ENCODE measurements around the gene FXYD6. TPM values are rescaled to one million over a fixed set of nuclear protein-coding genes. Genes with fewer than 3 reads are reported as not detected.

FXYD6 gene
- total RNA-seq, 2 donors from 2014 or later = 6.4 to 29.8 TPM

DNA sequence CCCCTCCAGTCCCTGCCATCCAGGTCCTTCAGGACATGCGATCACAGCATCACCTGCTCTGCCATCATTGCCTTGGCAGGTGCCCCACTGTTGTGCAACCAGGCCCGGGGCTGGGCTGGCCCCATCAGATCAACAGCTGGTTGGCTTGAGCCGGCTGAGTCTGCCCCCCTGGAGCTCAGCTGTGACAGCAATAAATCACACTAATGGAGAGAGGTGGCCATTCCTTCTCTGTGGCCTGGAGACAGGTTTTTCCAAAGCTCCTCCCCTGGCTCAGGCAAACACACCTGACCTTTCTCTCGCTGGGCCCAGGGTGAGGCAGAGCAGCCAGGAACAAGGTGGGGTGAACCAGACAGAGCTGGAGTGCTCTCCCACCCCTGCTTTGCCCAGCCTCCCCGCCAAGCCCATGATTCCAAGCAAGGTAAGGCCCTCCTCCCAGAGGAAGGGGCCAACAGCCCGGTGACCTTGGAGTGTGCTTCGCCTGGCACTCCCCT lies 43.0 kb downstream of the FXYD6 start:
- no peaks in the 10 kb centered on the region for H3K36me3 ChIP-seq
- H3K4me3 ChIP-seq = no peak overlapping the region
- peak overlapping the region; percentile 50 for H3K27ac ChIP-seq
- no peaks in the 10 kb centered on the region for H3K9me3 ChIP-seq
- intact Hi-C loops (cut with DNase I) = no loop called here
- TF ChIP-seq, protein P1, sequence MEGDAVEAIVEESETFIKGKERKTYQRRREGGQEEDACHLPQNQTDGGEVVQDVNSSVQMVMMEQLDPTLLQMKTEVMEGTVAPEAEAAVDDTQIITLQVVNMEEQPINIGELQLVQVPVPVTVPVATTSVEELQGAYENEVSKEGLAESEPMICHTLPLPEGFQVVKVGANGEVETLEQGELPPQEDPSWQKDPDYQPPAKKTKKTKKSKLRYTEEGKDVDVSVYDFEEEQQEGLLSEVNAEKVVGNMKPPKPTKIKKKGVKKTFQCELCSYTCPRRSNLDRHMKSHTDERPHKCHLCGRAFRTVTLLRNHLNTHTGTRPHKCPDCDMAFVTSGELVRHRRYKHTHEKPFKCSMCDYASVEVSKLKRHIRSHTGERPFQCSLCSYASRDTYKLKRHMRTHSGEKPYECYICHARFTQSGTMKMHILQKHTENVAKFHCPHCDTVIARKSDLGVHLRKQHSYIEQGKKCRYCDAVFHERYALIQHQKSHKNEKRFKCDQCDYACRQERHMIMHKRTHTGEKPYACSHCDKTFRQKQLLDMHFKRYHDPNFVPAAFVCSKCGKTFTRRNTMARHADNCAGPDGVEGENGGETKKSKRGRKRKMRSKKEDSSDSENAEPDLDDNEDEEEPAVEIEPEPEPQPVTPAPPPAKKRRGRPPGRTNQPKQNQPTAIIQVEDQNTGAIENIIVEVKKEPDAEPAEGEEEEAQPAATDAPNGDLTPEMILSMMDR (IDR thresholded peaks at IDR 0.05) = no peak
- H3K4me1 ChIP-seq = no peaks in the 10 kb centered on the region
- peak; percentile 87 for DNase-seq
- H3K27me3 ChIP-seq = no peaks in the 10 kb centered on the region
- peak overlapping the region in 1 of 2 donors; percentile 15 for H3K9ac ChIP-seq (ENCODE audit: low read depth in 2 of 2, low read length in 2 of 2)

DNA sequence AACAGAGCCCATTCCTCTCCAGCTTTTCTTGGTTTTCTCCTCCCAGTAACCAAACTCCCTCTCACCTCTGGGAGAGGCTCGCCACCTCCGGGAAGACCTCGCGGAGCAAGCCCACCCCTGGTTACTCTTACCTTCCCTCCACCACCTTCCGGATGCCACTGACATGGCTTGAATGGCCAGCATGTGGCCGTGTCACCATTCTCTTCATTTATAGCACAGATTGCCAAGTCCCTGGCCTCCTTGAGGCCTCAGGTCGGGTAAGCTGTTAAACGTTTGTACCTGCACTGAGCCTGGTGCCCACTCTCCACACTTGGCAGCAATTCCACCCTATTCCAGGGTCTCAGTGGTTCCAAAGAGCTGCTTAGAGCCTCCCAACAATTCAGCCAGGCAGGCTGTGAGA lies 43.9 kb downstream of the FXYD6 start:
- Histone ChIP-seq H3K27me3 (no peaks in the 10 kb centered on the region), H3K4me1 (no peaks in the 10 kb centered on the region), H3K27ac (no peak overlapping the region), H3K4me3 (no peak overlapping the region), H3K9me3 (no peaks in the 10 kb centered on the region), H3K36me3 (no peaks in the 10 kb centered on the region), H3K9ac (ENCODE audit: low read depth in 2 of 2, low read length in 2 of 2) (no peak overlapping the region)
- peak; percentile 15 for DNase-seq
- intact Hi-C loops (cut with DNase I) = no loop called here
- TF ChIP-seq, protein P1 (IDR thresholded peaks at IDR 0.05) = no peak

DNA sequence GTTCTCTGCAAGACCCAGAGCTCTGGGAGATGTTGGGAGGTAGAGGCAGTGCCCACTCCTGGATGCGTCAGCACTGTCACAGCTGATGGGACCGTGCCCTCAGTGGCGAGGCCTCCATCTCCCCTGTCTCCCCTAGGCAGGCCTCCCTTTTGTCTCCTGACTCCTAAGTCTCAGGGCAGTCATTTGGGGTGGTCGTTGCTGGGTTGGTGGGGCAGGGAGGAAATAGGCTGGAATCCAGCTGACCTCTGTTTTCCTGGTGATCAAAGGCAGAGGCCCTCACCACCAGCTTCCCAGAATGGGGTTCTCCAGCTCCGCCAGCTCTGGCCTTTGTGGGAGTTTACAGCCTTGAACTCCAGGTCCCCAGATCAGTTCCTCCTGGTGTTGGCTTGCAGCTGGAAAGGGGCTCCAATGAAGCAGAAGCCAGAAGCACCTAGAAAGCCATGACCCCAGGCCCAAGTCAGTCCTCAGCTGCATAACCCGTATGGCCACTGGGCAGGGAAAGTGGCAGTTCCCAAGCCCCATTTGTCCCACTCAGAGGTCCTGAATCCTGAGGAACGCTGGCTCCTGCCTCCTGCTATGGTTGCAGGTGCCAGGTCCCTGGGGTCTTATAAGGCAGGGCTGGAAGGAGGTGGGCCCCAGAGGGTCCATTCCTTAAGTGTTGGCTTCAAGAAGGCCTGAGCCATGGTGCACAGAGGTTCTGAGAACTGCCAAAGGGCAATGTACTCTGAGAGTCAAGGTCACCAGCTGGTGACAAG lies 44.6 kb downstream of the FXYD6 start:
- Histone ChIP-seq H3K4me1 (no peaks in the 10 kb centered on the region), H3K27ac (no peak overlapping the region), H3K27me3 (no peaks in the 10 kb centered on the region), H3K4me3 (no peak overlapping the region), H3K36me3 (no peaks in the 10 kb centered on the region), H3K9ac (ENCODE audit: low read depth in 2 of 2, low read length in 2 of 2) (no peak overlapping the region), H3K9me3 (no peaks in the 10 kb centered on the region)
- intact Hi-C loops (cut with DNase I) = no loop called here
- TF ChIP-seq, protein P1 (IDR thresholded peaks at IDR 0.05) = no peak
- DNase-seq = no peak

DNA sequence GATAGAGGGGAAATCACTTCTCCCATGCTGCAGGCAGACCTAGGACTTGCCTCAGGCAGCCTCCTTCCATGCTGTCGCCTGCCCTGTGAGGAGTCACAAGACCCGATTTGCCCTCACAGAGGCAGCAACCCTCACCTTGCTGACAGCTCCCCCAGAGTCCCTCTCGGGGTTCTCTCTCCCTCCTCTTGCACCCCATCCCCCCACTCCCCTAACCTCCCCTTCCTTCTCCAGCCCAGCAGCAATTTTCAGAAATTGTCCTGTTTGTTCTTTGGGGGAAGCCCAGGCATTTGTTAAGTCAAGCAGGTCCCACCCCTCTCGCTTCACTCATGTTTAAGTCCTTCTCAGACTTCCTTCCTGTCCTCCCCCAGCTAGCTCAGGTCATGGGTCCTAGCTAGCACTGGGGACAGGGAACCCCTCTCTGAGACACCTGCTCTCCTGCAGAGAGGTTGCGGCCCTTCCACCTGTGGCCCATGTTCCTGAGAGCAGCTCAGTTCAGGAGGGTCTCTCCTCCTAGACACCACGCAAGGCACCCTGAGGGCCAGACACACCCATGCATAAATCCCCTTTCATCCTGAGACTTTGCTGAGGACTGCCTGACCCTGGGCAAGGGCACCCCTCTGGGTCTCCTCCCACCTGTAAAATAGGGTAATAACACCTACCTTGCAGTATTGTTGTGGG lies 45.6 kb downstream of the FXYD6 start:
- TF ChIP-seq, protein P1 (IDR thresholded peaks at IDR 0.05) = no peak
- H3K27me3 ChIP-seq = no peaks in the 10 kb centered on the region
- no peaks in the 10 kb centered on the region for H3K9me3 ChIP-seq
- no peak overlapping the region for H3K27ac ChIP-seq
- no peak overlapping the region for H3K9ac ChIP-seq (ENCODE audit: low read depth in 2 of 2, low read length in 2 of 2)
- DNase-seq = peak; percentile 15
- H3K4me1 ChIP-seq = no peaks in the 10 kb centered on the region
- intact Hi-C loops (cut with DNase I) = no loop called here
- no peaks in the 10 kb centered on the region for H3K36me3 ChIP-seq
- no peak overlapping the region for H3K4me3 ChIP-seq

DNA sequence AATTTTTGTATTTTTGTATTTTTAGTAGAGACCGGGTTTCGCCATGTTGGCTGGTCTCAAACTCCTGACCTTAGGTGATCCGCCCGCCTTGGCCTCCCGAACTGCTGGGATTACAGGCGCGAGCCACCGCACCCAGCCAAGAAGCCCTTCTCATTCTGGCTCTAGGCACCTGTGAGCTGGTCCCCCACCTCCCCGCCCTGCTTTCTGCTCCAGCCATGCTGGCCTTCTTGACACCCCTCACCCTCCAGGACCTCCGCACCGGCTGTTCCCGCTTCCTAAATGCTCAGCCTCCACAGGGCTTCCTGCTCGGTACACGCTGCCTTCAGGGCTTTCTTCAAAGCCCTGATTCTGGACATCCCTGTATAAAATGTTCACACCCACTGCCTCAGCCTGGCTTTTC lies 46.4 kb downstream of the FXYD6 start:
- H3K27me3 ChIP-seq = no peaks in the 10 kb centered on the region
- intact Hi-C loops (cut with DNase I) = no loop called here
- H3K9me3 ChIP-seq = no peaks in the 10 kb centered on the region
- TF ChIP-seq, protein P1 (IDR thresholded peaks at IDR 0.05) = no peak
- H3K9ac ChIP-seq (ENCODE audit: low read depth in 2 of 2, low read length in 2 of 2) = no peak overlapping the region
- no peak overlapping the region for H3K4me3 ChIP-seq
- H3K36me3 ChIP-seq = no peaks in the 10 kb centered on the region
- no peak overlapping the region for H3K27ac ChIP-seq
- peak; percentile 15 for DNase-seq
- H3K4me1 ChIP-seq = no peaks in the 10 kb centered on the region

Measured in colonic mucosa (tissue), 4 donors.